HuH-7 (cell line): ENCODE data around the gene TIGIT.

ENCODE experiments used
- DNase-seq: peaks from one replicate; pipeline ENCODE4 v3.0.0; 2011; ENCODE audit warnings: low spot score

TIGIT gene

GRCh38 chr3:114355653-114356052 is 61.8 kb downstream of the TIGIT start:
- no peak for DNase-seq

GRCh38 chr3:114356066-114356465 is 62.2 kb downstream of the TIGIT start:
- no peak for DNase-seq

- DNase-seq: no peak
Measured at GRCh38 chr3:114356525-114356924, 62.7 kb downstream of the TIGIT start.
